OCI-LY1 (cell line): ENCODE measurements around the gene PRR16.

ENCODE experiments used
- EZH2 ChIP-seq: fragments of 200-600 bp; sonication (generic), shearing (Covaris generic); IDR thresholded peaks from 2 replicates; pipeline ENCODE4 v1.8.0; 2017; ENCODE audit warnings: borderline replicate concordance, mixed run types, mild to moderate bottlenecking, antibody characterized with exemption, low read length, moderate library complexity, mixed read lengths
- TF ChIP-seq, protein P1 (sequence below): fragments of 200-600 bp; sonication (generic), shearing (Covaris generic); IDR thresholded peaks from 2 replicates; pipeline ENCODE4 v1.5.1; 2017; ENCODE audit warnings: mild to moderate bottlenecking, antibody characterized with exemption, low read length, moderate library complexity, mixed read lengths

DNA sequence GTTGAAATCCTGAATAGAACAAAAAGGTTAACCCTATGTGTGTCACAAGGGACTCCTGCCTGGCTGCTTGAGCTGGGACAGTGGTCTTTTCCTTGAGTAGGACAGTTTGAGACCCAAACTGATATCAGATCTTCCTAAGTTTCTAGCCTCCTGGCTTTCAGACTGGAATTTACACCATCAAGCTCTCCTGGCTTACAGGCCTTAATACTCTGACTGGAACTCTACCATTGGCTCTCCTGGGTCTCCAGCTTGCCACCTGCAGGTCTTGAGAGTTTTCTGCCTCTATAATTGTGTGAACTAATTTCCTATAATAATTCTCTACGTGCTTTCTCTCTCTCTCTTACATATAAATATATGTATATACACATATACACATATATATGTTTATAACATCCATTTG lies 112.5 kb downstream of the PRR16 start:
- TF ChIP-seq EZH2: no peak
- TF ChIP-seq, protein P1, sequence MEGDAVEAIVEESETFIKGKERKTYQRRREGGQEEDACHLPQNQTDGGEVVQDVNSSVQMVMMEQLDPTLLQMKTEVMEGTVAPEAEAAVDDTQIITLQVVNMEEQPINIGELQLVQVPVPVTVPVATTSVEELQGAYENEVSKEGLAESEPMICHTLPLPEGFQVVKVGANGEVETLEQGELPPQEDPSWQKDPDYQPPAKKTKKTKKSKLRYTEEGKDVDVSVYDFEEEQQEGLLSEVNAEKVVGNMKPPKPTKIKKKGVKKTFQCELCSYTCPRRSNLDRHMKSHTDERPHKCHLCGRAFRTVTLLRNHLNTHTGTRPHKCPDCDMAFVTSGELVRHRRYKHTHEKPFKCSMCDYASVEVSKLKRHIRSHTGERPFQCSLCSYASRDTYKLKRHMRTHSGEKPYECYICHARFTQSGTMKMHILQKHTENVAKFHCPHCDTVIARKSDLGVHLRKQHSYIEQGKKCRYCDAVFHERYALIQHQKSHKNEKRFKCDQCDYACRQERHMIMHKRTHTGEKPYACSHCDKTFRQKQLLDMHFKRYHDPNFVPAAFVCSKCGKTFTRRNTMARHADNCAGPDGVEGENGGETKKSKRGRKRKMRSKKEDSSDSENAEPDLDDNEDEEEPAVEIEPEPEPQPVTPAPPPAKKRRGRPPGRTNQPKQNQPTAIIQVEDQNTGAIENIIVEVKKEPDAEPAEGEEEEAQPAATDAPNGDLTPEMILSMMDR: no peak
